ENCODE measurements around the gene CLN6. TPM values are rescaled to one million over a fixed set of nuclear protein-coding genes. Genes with fewer than 3 reads are reported as not detected.
"Not testable (repeated sequence)": the region's sequence is repeated elsewhere in the genome, so short reads cannot be mapped to it uniquely, and the experiment has no call there.

CLN6 gene
- polyA plus RNA-seq, 10 donors, result 14.0 to 19.6 (median 16.7) TPM

GRCh38 chr15:68208136-68208535 lies 21.4 kb downstream of the CLN6 start:
- no peak for DNase-seq

DNA sequence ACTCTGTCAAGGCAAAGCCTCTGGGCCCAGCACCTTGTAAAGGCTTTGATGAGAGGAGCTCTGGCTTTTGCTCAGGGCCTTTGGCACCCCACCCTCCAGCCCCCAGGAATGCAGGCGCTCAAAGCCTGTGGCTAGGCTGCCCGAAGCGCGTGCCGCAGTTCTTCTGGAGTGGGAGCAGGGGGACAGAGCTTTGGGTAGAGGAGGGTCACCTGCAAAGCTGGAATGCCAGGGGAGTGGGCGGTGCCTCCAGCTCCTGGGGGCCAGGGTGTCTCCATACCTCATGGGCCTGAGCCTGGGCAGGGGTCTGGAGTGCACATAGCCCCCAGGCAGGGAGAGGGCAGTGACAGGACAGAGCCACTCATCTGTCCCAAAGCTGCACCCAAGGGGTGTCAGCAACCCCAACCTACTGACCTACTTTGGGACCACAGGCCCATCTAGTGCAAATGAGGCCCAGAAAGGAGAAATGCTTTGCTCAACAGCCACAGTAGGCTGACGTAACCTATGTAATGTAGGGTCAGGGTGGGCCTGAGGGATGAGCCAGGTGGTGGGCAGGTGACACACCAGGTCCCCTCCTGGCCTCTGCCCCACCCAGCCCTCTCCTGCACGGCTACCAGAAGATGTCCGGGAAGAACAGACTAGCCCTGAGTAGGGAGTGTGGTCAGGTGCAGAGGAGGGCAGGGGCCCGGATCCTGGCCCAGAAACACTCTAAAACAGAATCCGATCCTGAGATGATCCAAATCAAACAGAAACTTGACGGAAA lies 22.2 kb downstream of the CLN6 start:
- no peak for DNase-seq

- DNase-seq, result no peak
Observed at GRCh38 chr15:68206711-68207151, 22.8 kb downstream of the CLN6 start.

- DNase-seq, result peak in 2 of 3 donors; percentile 40 to 68
Observed at GRCh38 chr15:68205954-68206539, 23.5 kb downstream of the CLN6 start.

GRCh38 chr15:68205558-68205944 lies 24.0 kb downstream of the CLN6 start:
- DNase-seq, result no peak

DNA sequence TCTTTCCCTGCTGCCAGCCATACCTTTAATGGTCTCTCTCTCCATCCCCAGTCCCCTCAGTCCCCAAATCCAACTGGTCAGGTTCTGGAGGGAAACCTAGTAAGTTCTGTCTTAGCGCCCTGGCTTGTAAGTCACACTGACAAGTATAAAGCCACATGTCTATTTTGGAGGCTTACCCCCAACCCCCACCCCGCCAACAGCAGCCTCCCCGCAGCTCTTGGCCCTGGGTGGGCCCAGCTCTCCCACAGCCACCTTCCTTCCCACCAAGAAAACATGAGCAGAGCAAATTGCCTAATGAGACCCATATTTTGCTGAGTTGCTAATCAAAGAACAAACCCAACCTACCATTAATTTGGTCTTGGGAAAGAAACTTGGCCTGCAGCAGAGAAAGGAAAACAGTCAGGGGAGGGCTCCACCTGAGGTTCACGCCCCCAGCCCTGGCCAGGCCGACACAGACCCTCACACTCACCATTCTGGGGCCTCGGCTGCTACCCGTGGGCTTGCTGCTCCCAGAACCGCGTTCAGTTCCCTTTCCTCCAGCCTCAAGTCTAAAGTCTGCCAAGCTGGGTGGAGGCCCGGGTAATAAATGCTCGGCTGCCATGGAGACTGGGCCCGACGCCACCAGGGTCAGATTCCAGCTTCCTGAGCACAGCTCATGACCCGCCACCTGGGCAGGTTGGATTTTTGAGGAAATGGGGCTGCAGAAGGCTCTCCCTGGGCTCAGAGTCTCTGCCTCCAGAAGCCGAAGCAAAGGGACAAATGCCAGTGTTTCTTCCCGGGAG lies 24.6 kb downstream of the CLN6 start, which contains the start of gene CALML4:
Gene CALML4 (minus strand): TSS at position 557 of the 782 bp plus-strand sequence. CDS start 85 bp downstream, at position 472.
- DNase-seq, result peak in 2 of 3 donors; percentile 76 to 90

- DNase-seq, result peak in 1 of 3 donors; percentile 7
Observed at GRCh38 chr15:68204361-68204760, 25.2 kb downstream of the CLN6 start.

- DNase-seq, result no peak
Observed at GRCh38 chr15:68203956-68204355, 25.6 kb downstream of the CLN6 start.

DNA sequence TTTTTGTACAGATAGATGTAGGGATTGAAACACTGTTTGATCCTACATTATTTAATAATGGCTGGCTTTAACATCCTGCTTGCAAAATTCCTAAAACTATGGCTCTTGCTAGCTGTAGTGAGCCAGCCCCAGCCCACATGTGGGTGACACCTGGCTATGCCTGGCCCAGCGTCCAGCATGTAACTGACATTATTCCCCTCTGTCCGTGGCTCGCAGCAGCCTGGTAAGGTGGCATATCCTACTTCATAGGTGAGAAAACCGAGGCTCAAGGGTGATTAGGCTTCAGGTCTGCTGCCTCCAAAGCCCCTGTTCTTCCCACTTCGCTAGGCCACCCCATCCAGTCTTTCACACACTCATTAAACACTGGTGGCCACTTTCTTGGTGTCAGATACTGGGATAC lies 26.0 kb downstream of the CLN6 start:
- DNase-seq, result no peak

DNA sequence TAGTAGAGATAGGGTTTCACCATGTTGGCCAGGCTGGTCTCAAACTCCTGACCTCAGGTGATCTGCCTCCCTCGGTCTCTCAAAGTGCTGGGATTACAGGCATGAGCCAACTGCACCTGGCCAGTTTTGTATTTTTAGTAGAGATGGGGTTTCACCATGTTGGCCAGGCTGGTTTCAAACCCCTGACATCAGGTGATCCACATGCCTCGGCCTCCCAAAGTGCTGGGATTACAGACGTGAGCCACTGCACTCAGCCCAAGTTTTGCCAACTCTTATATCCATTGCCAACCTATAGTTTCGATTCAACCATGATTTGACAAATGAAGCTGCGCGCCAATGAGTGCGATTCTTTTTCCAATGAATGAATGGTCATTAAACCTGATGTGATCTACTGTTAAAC lies 26.5 kb downstream of the CLN6 start:
- not testable (repeated sequence) for DNase-seq

DNA sequence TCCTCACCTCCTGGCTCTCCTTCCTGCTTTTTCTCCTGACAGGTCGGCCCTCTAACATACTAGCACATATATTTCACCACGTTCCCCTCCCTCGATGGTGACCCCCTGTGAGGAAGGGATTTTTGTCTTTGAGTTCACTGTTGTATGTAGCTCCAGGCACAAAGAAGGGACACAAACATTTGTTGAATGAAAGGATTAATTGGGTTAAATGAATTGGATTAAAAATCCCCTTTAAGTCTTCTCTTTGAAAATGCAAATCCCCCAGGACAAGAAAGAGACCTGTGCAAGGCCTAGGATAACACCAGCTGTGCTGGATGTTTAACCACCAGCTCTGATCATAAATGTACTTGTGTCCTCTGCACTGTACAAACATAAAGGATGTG lies 27.7 kb downstream of the CLN6 start:
- no peak for DNase-seq

DNA sequence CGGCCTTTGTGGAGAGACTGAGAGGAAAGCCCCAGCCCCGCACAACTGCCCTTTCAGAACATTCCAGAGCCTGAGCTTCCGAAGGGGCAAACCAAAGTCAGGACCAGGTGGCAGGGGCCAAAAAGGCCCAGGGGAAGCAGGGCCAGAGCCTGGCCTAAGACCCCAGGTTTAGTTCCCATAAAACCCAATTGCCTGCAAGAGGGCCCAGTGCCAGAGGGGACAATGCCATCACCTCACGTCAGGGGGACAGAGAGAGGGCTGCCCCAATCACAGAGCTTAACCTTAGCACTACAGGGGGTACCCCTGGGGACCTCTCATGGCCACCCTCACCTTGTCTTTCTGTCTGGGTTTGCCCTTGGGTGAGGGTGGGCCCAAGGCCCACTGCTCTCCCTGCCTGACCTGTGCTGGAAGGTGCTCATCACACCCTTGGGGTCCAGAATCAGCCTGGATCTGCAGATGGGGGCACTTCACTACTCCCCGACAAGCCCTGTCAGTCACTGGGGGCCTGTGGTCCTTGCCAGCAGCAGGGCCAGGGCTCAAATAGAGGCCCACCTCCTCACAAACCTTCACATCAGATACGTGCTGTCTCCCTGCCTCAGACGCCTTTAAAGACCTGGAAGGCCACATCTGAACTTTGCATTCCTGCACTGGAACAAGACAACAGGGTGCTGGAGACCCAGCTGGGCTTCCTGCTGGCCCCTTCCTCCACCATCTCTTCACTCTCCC lies 28.2 kb downstream of the CLN6 start:
- no peak for DNase-seq

- no peak for DNase-seq
Observed at GRCh38 chr15:68200016-68200861, 29.3 kb downstream of the CLN6 start.

DNA sequence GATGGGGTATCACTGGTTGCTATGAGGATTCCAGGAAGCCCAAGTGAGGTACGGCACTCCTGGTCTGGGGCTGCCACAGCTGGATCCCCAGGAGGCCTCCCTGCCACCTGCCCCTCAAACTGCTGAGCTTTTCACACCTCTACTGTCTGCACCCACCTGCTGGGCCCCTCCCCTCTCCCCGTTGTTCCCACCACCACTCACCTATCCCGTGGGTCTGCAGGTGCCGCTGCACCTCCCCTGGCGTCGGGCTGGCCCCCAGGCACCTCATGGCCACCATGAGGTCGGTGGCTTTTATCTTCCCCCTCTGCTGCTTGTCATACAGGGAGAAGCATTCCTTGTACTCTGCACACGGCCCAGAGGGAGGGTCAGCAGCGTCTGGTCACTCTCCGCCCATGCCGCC lies 30.2 kb downstream of the CLN6 start:
- DNase-seq, result no peak

DNA sequence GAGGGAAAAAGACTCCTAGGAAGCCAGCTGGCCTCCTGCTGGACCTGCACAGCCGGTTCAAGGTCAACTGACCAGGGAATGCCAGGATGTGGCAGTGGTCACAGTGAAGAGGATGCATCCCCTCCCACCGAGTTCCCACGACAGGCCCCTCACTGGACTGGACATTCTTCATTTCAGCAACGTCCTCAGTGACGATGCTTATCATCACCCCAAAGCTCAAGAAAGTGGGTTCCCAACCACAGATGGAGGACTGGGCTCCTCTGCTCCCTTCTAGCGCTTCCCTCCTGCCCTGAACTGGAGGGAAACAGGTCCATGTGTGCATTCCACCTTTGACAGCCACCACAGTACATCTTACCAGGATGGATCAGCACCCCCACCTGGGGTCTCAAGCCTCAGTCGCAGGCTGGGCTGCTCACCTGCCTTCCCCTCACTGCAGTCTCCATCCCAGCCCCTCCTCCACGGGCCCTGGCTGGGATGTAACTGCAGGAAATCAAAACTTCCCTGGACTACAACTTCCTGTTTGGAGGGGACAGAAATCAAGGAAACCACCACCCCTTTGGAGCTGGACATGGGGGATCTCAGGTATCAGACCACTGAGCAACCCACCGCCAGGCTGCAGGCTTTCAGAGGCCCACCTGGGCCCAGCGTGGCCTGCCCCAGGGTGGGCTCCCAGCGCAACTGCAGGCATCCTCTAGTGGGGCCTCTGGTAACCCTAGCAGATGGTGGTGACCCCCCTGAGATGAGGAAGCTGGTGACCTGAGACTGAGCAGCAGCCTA lies 31.7 kb downstream of the CLN6 start:
- no peak for DNase-seq

GRCh38 chr15:68197170-68197492 lies 32.4 kb downstream of the CLN6 start:
- no peak for DNase-seq

DNA sequence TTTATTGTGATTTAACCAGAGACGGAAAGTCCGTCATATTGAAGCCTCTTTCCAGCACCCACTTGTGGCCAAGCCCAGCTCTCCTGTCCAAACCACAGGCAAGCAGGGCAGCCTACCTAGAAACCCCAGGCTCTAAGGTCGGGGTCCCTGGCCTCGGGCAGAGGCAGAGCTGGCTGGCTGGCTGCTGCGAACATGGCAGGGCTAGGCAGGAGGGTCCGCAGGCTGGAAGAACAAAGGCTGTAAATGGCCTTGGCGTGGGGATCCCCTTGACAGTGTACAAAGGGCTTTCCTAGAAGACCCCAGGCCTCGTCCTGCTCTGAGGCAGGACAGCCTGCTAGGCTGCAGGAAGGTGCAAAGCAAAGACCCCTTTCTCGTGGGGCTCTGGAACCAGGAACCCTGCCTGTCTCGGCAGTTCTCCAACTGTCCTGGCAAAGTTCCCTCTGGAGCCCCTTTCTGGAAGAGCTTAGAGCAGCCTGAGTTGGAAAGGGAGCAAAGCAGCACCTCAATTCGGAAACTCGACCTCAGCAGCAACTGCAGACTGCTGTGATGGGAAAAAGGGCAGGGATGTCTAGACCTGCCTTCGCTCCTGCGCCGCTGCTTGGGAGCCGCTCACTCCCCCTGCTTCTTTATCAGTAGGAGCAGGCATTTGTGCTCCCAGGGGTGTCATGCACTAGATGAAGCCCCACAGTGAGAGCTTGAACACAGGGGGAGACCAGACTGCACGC lies 32.9 kb downstream of the CLN6 start:
- no peak for DNase-seq

GRCh38 chr15:68195336-68196112 lies 34.0 kb downstream of the CLN6 start:
- no peak for DNase-seq
